HG02943 (cell line): ENCODE data around the gene DHX36.

ENCODE experiments used
- ATAC-seq: cut with Tn5 transposase; IDR thresholded peaks from one replicate; pipeline ENCODE4 v1.9.1; 2021; ENCODE audit warnings: mild to moderate bottlenecking, low read depth, moderate library complexity; ENCODE audit not compliant: unreplicated experiment

DHX36 gene

GRCh38 chr3:154323891-154324738, at the start of gene DHX36:
Gene DHX36 (minus strand): TSS chr3:154324487. CDS start chr3:154324416, 71 bp downstream.
- ATAC-seq, result peak; percentile 94

GRCh38 chr3:154367221-154367620, 42.9 kb upstream of the DHX36 start:
- no peak for ATAC-seq

GRCh38 chr3:154364849-154365248, 40.6 kb upstream of the DHX36 start:
- ATAC-seq, result no peak

GRCh38 chr3:154361099-154361498, 36.8 kb upstream of the DHX36 start:
- ATAC-seq, result no peak

GRCh38 chr3:154356009-154356408, 31.7 kb upstream of the DHX36 start:
- no peak for ATAC-seq

- ATAC-seq, result no peak
Measured at GRCh38 chr3:154349223-154349622, 24.9 kb upstream of the DHX36 start.

- no peak for ATAC-seq
Measured at GRCh38 chr3:154345422-154346122, 21.3 kb upstream of the DHX36 start.

- ATAC-seq, result no peak
Measured at GRCh38 chr3:154338570-154338969, 14.3 kb upstream of the DHX36 start.

- ATAC-seq, result no peak
Measured at GRCh38 chr3:154338008-154338407, 13.7 kb upstream of the DHX36 start.

GRCh38 chr3:154334973-154335420, 10.7 kb upstream of the DHX36 start:
- no peak for ATAC-seq

GRCh38 chr3:154327871-154328270, 3.6 kb upstream of the DHX36 start:
- ATAC-seq, result no peak

- no peak for ATAC-seq
Measured at GRCh38 chr3:154324919-154325318, 632 bp upstream of the DHX36 start.

- no peak for ATAC-seq
Measured at GRCh38 chr3:154316974-154317767, 7.1 kb downstream of the DHX36 start.

- no peak for ATAC-seq
Measured at GRCh38 chr3:154314152-154314551, 10.1 kb downstream of the DHX36 start.

GRCh38 chr3:154310840-154311239, 13.4 kb downstream of the DHX36 start:
- ATAC-seq, result no peak

- ATAC-seq, result no peak
Measured at GRCh38 chr3:154307363-154307762, 16.9 kb downstream of the DHX36 start.

GRCh38 chr3:154304936-154305335, 19.4 kb downstream of the DHX36 start:
- no peak for ATAC-seq

- no peak for ATAC-seq
Measured at GRCh38 chr3:154304116-154304786, 20.0 kb downstream of the DHX36 start.

GRCh38 chr3:154301561-154301960, 22.7 kb downstream of the DHX36 start:
- ATAC-seq, result no peak

- no peak for ATAC-seq
Measured at GRCh38 chr3:154294016-154294415, 30.3 kb downstream of the DHX36 start.
